ENCODE measurements around the gene FLYWCH2.

The FLYWCH2 gene

GRCh38 chr16:2860826-2861567, 22.0 kb upstream of the FLYWCH2 start:
- Histone ChIP-seq H3K4me1 (ENCODE audit: control insufficient read depth in 5 of 5, insufficient read depth in 5 of 5, low read length in 5 of 5) (peaks cover 0 to 7% (median 3%) of the 10 kb centered on the region in 5 donors), H3K4me3 (ENCODE audit: low read depth in 1 of 5, low read length in 5 of 5) (no peak overlapping the region), H3K36me3 (ENCODE audit: control insufficient read depth in 5 of 5, insufficient read depth in 5 of 5, low read length in 5 of 5) (no peaks in the 10 kb centered on the region), H3K27ac (ENCODE audit: low read depth, low read length) (no peak overlapping the region), H3K9ac (ENCODE audit: low read length in 5 of 5) (no peak overlapping the region), H3K9me3 (ENCODE audit: control insufficient read depth in 5 of 5, low read length in 5 of 5) (peaks cover 2 to 15% (median 7%) of the 10 kb centered on the region in 5 donors), H3K27me3 (ENCODE audit: control insufficient read depth in 5 of 5, insufficient read depth in 4 of 5, low read length in 5 of 5) (peaks cover 13 to 47% (median 28%) of the 10 kb centered on the region in 5 donors)

- Histone ChIP-seq H3K9ac (ENCODE audit: low read length in 5 of 5) (no peak overlapping the region), H3K4me1 (ENCODE audit: control insufficient read depth in 5 of 5, insufficient read depth in 5 of 5, low read length in 5 of 5) (peaks cover 0 to 11% (median 8%) of the 10 kb centered on the region in 5 donors), H3K4me3 (ENCODE audit: low read depth in 1 of 5, low read length in 5 of 5) (no peak overlapping the region), H3K9me3 (ENCODE audit: control insufficient read depth in 5 of 5, low read length in 5 of 5) (peaks cover 2 to 10% (median 5%) of the 10 kb centered on the region in 5 donors), H3K36me3 (ENCODE audit: control insufficient read depth in 5 of 5, insufficient read depth in 5 of 5, low read length in 5 of 5) (no peaks in the 10 kb centered on the region), H3K27ac (ENCODE audit: low read depth, low read length) (no peak overlapping the region), H3K27me3 (ENCODE audit: control insufficient read depth in 5 of 5, insufficient read depth in 4 of 5, low read length in 5 of 5) (peaks cover 0 to 9% (median 3%) of the 10 kb centered on the region in 5 donors)
Observed at GRCh38 chr16:2865651-2866050, 17.4 kb upstream of the FLYWCH2 start.

DNA sequence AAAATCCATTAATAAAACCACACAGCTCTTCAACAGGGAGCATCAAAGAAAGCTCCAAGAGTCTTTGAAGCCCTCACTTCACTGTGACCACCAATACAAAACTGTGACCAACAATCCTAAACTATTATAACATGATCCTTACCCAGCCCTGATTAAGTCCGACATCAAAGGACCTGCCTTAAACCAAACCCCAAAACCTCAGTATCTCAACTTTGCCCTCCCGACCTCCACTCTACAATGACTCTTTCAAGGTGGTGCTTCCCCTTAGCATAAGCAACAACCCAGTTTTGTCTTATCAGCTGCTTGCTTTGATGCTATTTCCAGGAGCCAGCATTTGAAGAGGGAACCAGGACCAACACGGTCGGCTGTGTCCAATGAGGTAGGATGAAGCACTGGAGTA, 16.6 kb upstream of the FLYWCH2 start:
- peaks cover 0 to 11% (median 8%) of the 10 kb centered on the region in 5 donors for H3K4me1 ChIP-seq (ENCODE audit: control insufficient read depth in 5 of 5, insufficient read depth in 5 of 5, low read length in 5 of 5)
- H3K27me3 ChIP-seq (ENCODE audit: control insufficient read depth in 5 of 5, insufficient read depth in 4 of 5, low read length in 5 of 5): peaks cover 0 to 9% (median 2%) of the 10 kb centered on the region in 5 donors
- peaks cover 0 to 2% (median 0%) of the 10 kb centered on the region in 5 donors for H3K9me3 ChIP-seq (ENCODE audit: control insufficient read depth in 5 of 5, low read length in 5 of 5)
- no peak overlapping the region for H3K27ac ChIP-seq (ENCODE audit: low read depth, low read length)
- no peaks in the 10 kb centered on the region for H3K36me3 ChIP-seq (ENCODE audit: control insufficient read depth in 5 of 5, insufficient read depth in 5 of 5, low read length in 5 of 5)
- H3K9ac ChIP-seq (ENCODE audit: low read length in 5 of 5): no peak overlapping the region
- H3K4me3 ChIP-seq (ENCODE audit: low read depth in 1 of 5, low read length in 5 of 5): no peak overlapping the region

DNA sequence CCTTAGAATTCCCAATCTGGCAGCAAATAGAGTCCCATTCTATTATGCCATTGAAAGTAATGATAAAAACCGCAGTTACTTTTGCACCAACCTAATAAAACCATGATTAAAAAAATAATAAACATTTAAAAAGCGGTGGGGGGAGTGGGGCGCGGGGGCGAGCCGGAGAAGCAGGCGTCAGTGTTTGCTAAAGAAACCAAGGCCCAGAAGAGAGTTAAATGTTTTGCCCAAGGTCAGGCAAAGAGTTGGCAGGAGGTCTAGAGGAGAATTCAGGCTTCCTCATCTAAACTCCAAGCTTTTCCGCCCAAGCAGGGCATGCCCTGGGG, 15.4 kb upstream of the FLYWCH2 start:
- Histone ChIP-seq H3K27me3 (ENCODE audit: control insufficient read depth in 5 of 5, insufficient read depth in 4 of 5, low read length in 5 of 5) (peaks cover 0 to 9% (median 3%) of the 10 kb centered on the region in 5 donors), H3K27ac (ENCODE audit: low read depth, low read length) (peak overlapping the region; percentile 84), H3K4me1 (ENCODE audit: control insufficient read depth in 5 of 5, insufficient read depth in 5 of 5, low read length in 5 of 5) (peaks cover 0 to 11% (median 8%) of the 10 kb centered on the region in 5 donors), H3K9ac (ENCODE audit: low read length in 5 of 5) (peak overlapping the region in 4 of 5 donors; percentile 79 to 83 (median 82)), H3K4me3 (ENCODE audit: low read depth in 1 of 5, low read length in 5 of 5) (peak overlapping the region; percentile 68 to 89 (median 84)), H3K9me3 (ENCODE audit: control insufficient read depth in 5 of 5, low read length in 5 of 5) (no peaks in the 10 kb centered on the region), H3K36me3 (ENCODE audit: control insufficient read depth in 5 of 5, insufficient read depth in 5 of 5, low read length in 5 of 5) (no peaks in the 10 kb centered on the region)

GRCh38 chr16:2867987-2868789, 14.8 kb upstream of the FLYWCH2 start:
- Histone ChIP-seq H3K36me3 (ENCODE audit: control insufficient read depth in 5 of 5, insufficient read depth in 5 of 5, low read length in 5 of 5) (no peaks in the 10 kb centered on the region), H3K27me3 (ENCODE audit: control insufficient read depth in 5 of 5, insufficient read depth in 4 of 5, low read length in 5 of 5) (peaks cover 0 to 9% (median 3%) of the 10 kb centered on the region in 5 donors), H3K9ac (ENCODE audit: low read length in 5 of 5) (peak overlapping the region in 4 of 5 donors; percentile 79 to 83 (median 82)), H3K27ac (ENCODE audit: low read depth, low read length) (peak overlapping the region; percentile 84), H3K9me3 (ENCODE audit: control insufficient read depth in 5 of 5, low read length in 5 of 5) (no peaks in the 10 kb centered on the region), H3K4me1 (ENCODE audit: control insufficient read depth in 5 of 5, insufficient read depth in 5 of 5, low read length in 5 of 5) (peaks cover 0 to 11% (median 8%) of the 10 kb centered on the region in 5 donors), H3K4me3 (ENCODE audit: low read depth in 1 of 5, low read length in 5 of 5) (peak overlapping the region; percentile 68 to 89 (median 84))

- Histone ChIP-seq H3K27me3 (ENCODE audit: control insufficient read depth in 5 of 5, insufficient read depth in 4 of 5, low read length in 5 of 5) (peaks cover 0 to 4% (median 0%) of the 10 kb centered on the region in 5 donors), H3K9me3 (ENCODE audit: control insufficient read depth in 5 of 5, low read length in 5 of 5) (no peaks in the 10 kb centered on the region), H3K27ac (ENCODE audit: low read depth, low read length) (no peak overlapping the region), H3K4me1 (ENCODE audit: control insufficient read depth in 5 of 5, insufficient read depth in 5 of 5, low read length in 5 of 5) (peaks cover 0 to 17% (median 13%) of the 10 kb centered on the region in 5 donors), H3K4me3 (ENCODE audit: low read depth in 1 of 5, low read length in 5 of 5) (no peak overlapping the region), H3K36me3 (ENCODE audit: control insufficient read depth in 5 of 5, insufficient read depth in 5 of 5, low read length in 5 of 5) (no peaks in the 10 kb centered on the region), H3K9ac (ENCODE audit: low read length in 5 of 5) (no peak overlapping the region)
Observed at GRCh38 chr16:2871926-2872325, 11.1 kb upstream of the FLYWCH2 start.

DNA sequence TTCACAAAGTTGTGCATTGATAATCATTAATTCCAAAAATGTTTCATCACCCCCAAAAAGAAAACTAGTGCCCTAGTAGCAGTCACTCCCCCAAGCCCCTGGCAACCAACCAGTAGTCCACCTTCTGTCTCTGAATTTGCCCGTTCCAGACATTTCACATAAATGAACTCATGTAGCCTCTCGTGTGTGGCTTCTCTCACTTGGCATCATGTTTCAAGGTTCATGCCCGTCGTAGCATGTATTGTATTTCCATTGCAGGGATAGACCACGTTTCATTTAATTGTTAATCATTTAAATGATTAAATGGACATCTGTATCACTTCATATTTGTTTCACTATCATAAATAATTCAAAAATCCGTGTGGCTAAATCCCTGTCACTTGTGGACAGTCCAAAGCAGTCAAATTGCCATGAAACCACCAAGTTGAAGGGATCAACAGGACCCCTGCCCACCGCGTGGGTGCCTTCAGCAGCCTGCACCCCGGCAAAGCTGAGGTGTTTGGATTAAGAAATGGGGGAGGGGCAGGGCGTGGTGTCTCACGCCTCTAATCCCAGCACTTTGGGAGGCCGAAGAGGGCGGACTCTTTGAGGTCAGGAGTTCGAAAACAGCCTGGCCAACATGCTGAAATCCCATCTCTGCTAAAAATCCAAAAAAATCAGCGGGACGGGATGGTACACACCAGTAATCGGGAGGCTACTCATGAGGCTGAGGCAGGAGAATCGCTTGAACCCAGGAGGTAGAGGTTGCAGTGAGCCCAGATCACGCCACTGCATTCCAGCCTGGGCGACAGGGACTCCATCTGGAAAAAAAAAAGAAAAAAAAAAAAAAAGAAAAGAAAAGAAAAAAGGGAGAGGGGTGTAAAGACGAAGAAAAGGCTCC, 8.7 kb upstream of the FLYWCH2 start:
- no peaks in the 10 kb centered on the region for H3K9me3 ChIP-seq (ENCODE audit: control insufficient read depth in 5 of 5, low read length in 5 of 5)
- peaks cover 0 to 6% (median 6%) of the 10 kb centered on the region in 5 donors for H3K4me1 ChIP-seq (ENCODE audit: control insufficient read depth in 5 of 5, insufficient read depth in 5 of 5, low read length in 5 of 5)
- peak overlapping the region in 1 of 5 donors; percentile 20 for H3K9ac ChIP-seq (ENCODE audit: low read length in 5 of 5)
- no peak overlapping the region for H3K4me3 ChIP-seq (ENCODE audit: low read depth in 1 of 5, low read length in 5 of 5)
- H3K36me3 ChIP-seq (ENCODE audit: control insufficient read depth in 5 of 5, insufficient read depth in 5 of 5, low read length in 5 of 5): no peaks in the 10 kb centered on the region
- H3K27ac ChIP-seq (ENCODE audit: low read depth, low read length): no peak overlapping the region
- H3K27me3 ChIP-seq (ENCODE audit: control insufficient read depth in 5 of 5, insufficient read depth in 4 of 5, low read length in 5 of 5): peaks cover 0 to 4% (median 0%) of the 10 kb centered on the region in 5 donors

GRCh38 chr16:2874912-2875362, 8.1 kb upstream of the FLYWCH2 start:
- no peaks in the 10 kb centered on the region for H3K36me3 ChIP-seq (ENCODE audit: control insufficient read depth in 5 of 5, insufficient read depth in 5 of 5, low read length in 5 of 5)
- no peak overlapping the region for H3K4me3 ChIP-seq (ENCODE audit: low read depth in 1 of 5, low read length in 5 of 5)
- no peak overlapping the region for H3K27ac ChIP-seq (ENCODE audit: low read depth, low read length)
- H3K4me1 ChIP-seq (ENCODE audit: control insufficient read depth in 5 of 5, insufficient read depth in 5 of 5, low read length in 5 of 5): peaks cover 0 to 6% (median 6%) of the 10 kb centered on the region in 5 donors
- peaks cover 0 to 2% (median 0%) of the 10 kb centered on the region in 5 donors for H3K27me3 ChIP-seq (ENCODE audit: control insufficient read depth in 5 of 5, insufficient read depth in 4 of 5, low read length in 5 of 5)
- H3K9ac ChIP-seq (ENCODE audit: low read length in 5 of 5): no peak overlapping the region
- no peaks in the 10 kb centered on the region for H3K9me3 ChIP-seq (ENCODE audit: control insufficient read depth in 5 of 5, low read length in 5 of 5)

DNA sequence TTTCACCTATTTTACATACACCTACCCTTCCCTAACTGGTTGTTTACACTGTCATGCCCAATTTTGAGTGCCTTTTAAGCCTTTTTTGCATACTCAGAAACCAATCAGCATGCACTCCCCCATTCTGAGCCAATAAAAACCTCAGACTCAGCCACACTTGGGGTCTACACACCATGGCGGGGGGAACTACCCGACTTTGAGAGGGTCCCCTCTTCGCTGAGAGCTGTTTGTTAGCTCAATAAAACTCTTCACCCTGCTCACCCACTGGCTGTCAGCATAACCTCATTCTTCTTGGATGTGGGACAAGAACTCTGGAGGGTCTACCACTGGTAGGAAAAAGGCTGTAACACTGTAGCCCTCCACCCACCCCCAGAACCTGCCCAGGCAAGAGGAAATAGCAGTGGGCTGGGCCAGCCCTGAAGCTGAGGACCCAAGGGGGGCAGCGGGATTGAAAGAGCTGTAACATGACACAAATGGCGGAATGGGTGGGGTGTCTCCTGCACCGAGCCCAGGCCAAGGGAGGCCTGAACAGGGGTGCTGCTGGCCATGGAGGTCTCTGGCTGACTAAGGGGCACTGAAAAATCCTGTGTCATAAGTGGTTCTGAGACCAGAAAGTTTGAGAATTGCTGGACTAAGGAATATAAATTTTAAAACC, 3.0 kb upstream of the FLYWCH2 start:
- H3K4me1 ChIP-seq (ENCODE audit: control insufficient read depth in 5 of 5, insufficient read depth in 5 of 5, low read length in 5 of 5): peaks cover 3 to 21% (median 17%) of the 10 kb centered on the region in 5 donors
- no peaks in the 10 kb centered on the region for H3K9me3 ChIP-seq (ENCODE audit: control insufficient read depth in 5 of 5, low read length in 5 of 5)
- no peak overlapping the region for H3K27ac ChIP-seq (ENCODE audit: low read depth, low read length)
- H3K36me3 ChIP-seq (ENCODE audit: control insufficient read depth in 5 of 5, insufficient read depth in 5 of 5, low read length in 5 of 5): no peaks in the 10 kb centered on the region
- no peak overlapping the region for H3K4me3 ChIP-seq (ENCODE audit: low read depth in 1 of 5, low read length in 5 of 5)
- H3K27me3 ChIP-seq (ENCODE audit: control insufficient read depth in 5 of 5, insufficient read depth in 4 of 5, low read length in 5 of 5): no peaks in the 10 kb centered on the region
- no peak overlapping the region for H3K9ac ChIP-seq (ENCODE audit: low read length in 5 of 5)

Measured in subcutaneous abdominal adipose tissue (tissue), 5 donors.